Measurements from ENCODE around the gene PLPPR1. TPM values are rescaled to one million over a fixed set of nuclear protein-coding genes. Genes with fewer than 3 reads are reported as not detected.

Gene PLPPR1
- total RNA-seq, 2 experiments from 2014 or later: not detected

GRCh38 chr9:101146508-101146907 is 118.0 kb downstream of the PLPPR1 start:
- CTCF ChIA-PET: no interaction called here
- Mint-ChIP-seq H3K4me3 (no peak overlapping the region), H3K9me3 (peaks cover 3% of the 10 kb centered on the region), H3K27me3 (no peaks in the 10 kb centered on the region), H3K4me1 (ENCODE audit: low read depth) (no peaks in the 10 kb centered on the region), H3K36me3 (ENCODE audit: low read depth) (no peaks in the 10 kb centered on the region), H3K27ac (no peak overlapping the region)
- no peak for TF ChIP-seq CTCF (IDR thresholded peaks at IDR 0.05)
- intact Hi-C loops (cut with micrococcal nuclease): no loop called here
- ATAC-seq (no peak), DNase-seq (no peak)
- POLR2A ChIA-PET: no interaction called here

- H3K27me3 Mint-ChIP-seq: no peaks in the 10 kb centered on the region
- POLR2A ChIA-PET: no interaction called here
Measured at GRCh38 chr9:101148344-101148743, 119.8 kb downstream of the PLPPR1 start.

GRCh38 chr9:101158361-101158760 is 129.8 kb downstream of the PLPPR1 start:
- CTCF ChIA-PET: interaction anchor here (1.1 to 1.8 kb wide), 3 partner anchors 16 to 153 kb away, joined by 3 to 5 read pairs (median 4); no protein-coding TSS in a partner anchor
- no peak overlapping the region for H3K4me3 Mint-ChIP-seq
- H3K27me3 Mint-ChIP-seq: peaks cover 7% of the 10 kb centered on the region
- ATAC-seq: no peak
- intact Hi-C loops (cut with micrococcal nuclease): no loop called here
- POLR2A ChIA-PET: no interaction called here
- H3K9me3 Mint-ChIP-seq: no peaks in the 10 kb centered on the region
- no peak for DNase-seq
- no peaks in the 10 kb centered on the region for H3K36me3 Mint-ChIP-seq (ENCODE audit: low read depth)
- H3K4me1 Mint-ChIP-seq (ENCODE audit: low read depth): no peaks in the 10 kb centered on the region
- H3K27ac Mint-ChIP-seq: no peak overlapping the region
- TF ChIP-seq CTCF (IDR thresholded peaks at IDR 0.05): no peak

More at GRCh38 chr9:101148344-101148743, 119.8 kb downstream of the PLPPR1 start:
- Mint-ChIP-seq H3K4me1 (ENCODE audit: low read depth) (no peaks in the 10 kb centered on the region), H3K9me3 (peaks cover 5% of the 10 kb centered on the region), H3K27ac (no peak overlapping the region), H3K4me3 (no peak overlapping the region), H3K36me3 (ENCODE audit: low read depth) (no peaks in the 10 kb centered on the region)
- TF ChIP-seq CTCF (IDR thresholded peaks at IDR 0.05): no peak
- no peak for ATAC-seq
- intact Hi-C loops (cut with micrococcal nuclease): no loop called here
- CTCF ChIA-PET: no interaction called here
- no peak for DNase-seq

- peaks cover 9% of the 10 kb centered on the region for H3K27me3 Mint-ChIP-seq
- intact Hi-C loops (cut with micrococcal nuclease): no loop called here
- no peak for ATAC-seq
- ChIA-PET CTCF (no interaction called here), POLR2A (no interaction called here)
- H3K27ac Mint-ChIP-seq: no peak overlapping the region
- no peak for TF ChIP-seq CTCF (IDR thresholded peaks at IDR 0.05)
- no peak for DNase-seq
- no peaks in the 10 kb centered on the region for H3K4me1 Mint-ChIP-seq (ENCODE audit: low read depth)
- H3K4me3 Mint-ChIP-seq: no peak overlapping the region
- no peaks in the 10 kb centered on the region for H3K9me3 Mint-ChIP-seq
- H3K36me3 Mint-ChIP-seq (ENCODE audit: low read depth): no peaks in the 10 kb centered on the region
Measured at GRCh38 chr9:101162231-101162630, 133.7 kb downstream of the PLPPR1 start.

- H3K4me1 Mint-ChIP-seq (ENCODE audit: low read depth): no peaks in the 10 kb centered on the region
- H3K9me3 Mint-ChIP-seq: no peaks in the 10 kb centered on the region
- DNase-seq (no peak), ATAC-seq (no peak)
- ChIA-PET POLR2A (no interaction called here), CTCF (no interaction called here)
- H3K27ac Mint-ChIP-seq: no peak overlapping the region
- peaks cover 2% of the 10 kb centered on the region for H3K27me3 Mint-ChIP-seq
- no peak for TF ChIP-seq CTCF (IDR thresholded peaks at IDR 0.05)
- H3K36me3 Mint-ChIP-seq (ENCODE audit: low read depth): no peaks in the 10 kb centered on the region
- intact Hi-C loops (cut with micrococcal nuclease): no loop called here
- no peak overlapping the region for H3K4me3 Mint-ChIP-seq
Measured at GRCh38 chr9:101165131-101165530, 136.6 kb downstream of the PLPPR1 start.

Data from activated CD8-positive, alpha-beta T cell treated with anti-CD3 and anti-CD28 coated beads for 36 hours (primary cell).